ENCODE data around the gene TPK1. TPM values are rescaled to one million over a fixed set of nuclear protein-coding genes. Genes with fewer than 3 reads are reported as not detected.

Gene TPK1
- total and polyA plus RNA-seq, 2 of the 8 experiments (the other 6 are each of a cell fraction or from before 2014, with no cell fraction given), result 1.9 to 2.7 TPM

DNA sequence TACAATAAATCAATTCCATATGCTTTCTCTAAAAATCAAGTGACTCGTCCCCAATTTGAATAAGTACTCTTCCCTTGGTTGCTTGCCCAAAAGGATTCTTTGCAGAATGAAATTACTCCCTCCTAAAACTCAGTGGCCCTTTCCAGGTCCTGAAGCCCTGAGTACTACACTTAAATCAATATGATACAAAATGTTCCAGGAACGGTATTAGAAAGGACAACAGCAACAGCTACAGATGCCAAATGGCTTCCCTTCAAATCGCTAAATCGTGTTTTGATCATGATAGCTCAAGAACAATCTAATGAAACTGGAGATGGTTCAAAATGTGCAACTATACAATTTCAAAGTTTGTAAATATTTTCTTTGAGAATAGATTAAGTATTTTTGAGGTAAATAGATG, 59.4 kb downstream of the TPK1 start (continued):
- TF ChIP-seq SIRT6 (IDR thresholded peaks at IDR 0.05; ENCODE audit: low read length) (no peak), CBX5 (IDR thresholded peaks at IDR 0.05; ENCODE audit: low read depth, low read length) (no peak), SP2 (IDR thresholded peaks at IDR 0.05; ENCODE audit: low read length) (no peak), POLR2A (IDR thresholded peaks at IDR 0.05; ENCODE audit: control extremely low read depth in 1 of 2, low read depth in 2 of 2, low read length in 2 of 2) (no peak), CEBPB (IDR thresholded peaks at IDR 0.05; ENCODE audit: low read depth, low read length) (no peak), CBX8 (IDR thresholded peaks at IDR 0.05; ENCODE audit: borderline replicate concordance, low read depth, low read length) (no peak), EZH2 (IDR thresholded peaks at IDR 0.05; ENCODE audit: low read depth, low read length, severe bottlenecking) (no peak), KDM1A (IDR thresholded peaks at IDR 0.05; ENCODE audit: borderline replicate concordance, low read length) (no peak), TCF12 (IDR thresholded peaks at IDR 0.05; ENCODE audit: low read depth, low read length) (no peak), HDAC2 (IDR thresholded peaks at IDR 0.05; ENCODE audit: borderline replicate concordance in 1 of 2, low read depth in 2 of 2, low read length in 2 of 2) (no peak)

Data from H1 (cell line).